SU-DHL-6 (cell line): Measurements from ENCODE around the gene NIN.

Source experiments
- EZH2phosphoT487 ChIP-seq: fragments of 200-600 bp; sonication (generic), shearing (Covaris generic); conservative IDR thresholded peaks from 2 replicates; pipeline ENCODE4 v1.6.1; 2018; ENCODE audit warnings: mild to moderate bottlenecking, antibody characterized with exemption, low read length, moderate library complexity, mixed read lengths
- TF ChIP-seq, protein P1 (sequence below): fragments of 200-600 bp; sonication (generic); IDR thresholded peaks from one replicate; pipeline ENCODE4 v1.5.1; 2017; ENCODE audit warnings: antibody characterized with exemption, mild to moderate bottlenecking, low read length, moderate library complexity; ENCODE audit not compliant: insufficient read depth, poor library complexity, severe bottlenecking

DNA sequence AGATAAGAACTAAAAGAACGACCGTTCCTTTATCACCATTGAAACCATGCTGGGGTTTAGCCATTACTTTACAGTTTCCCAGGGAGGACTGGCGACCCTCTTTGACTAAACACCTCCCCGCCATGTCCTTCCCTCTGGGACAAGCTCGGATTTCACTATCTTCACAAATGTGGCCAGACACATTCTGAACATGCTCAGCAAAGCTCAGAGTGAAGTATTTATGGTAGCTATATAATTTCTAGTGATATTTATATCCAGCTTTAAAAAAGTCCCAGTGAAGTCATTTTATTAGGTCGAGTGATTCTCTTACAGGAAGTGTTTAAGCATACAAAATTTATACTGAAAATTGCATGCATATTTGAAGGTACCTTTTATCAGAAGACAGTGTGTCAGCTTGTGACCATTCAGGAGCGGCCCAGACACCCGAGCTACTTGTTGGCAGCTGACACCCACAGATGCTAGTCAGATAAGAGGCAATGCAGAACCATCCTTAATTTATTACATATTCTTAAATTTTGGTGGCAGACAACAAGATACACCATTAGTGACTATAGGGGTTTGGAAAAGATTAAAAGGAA, 36.8 kb downstream of the NIN start:
- TF ChIP-seq, protein P1, sequence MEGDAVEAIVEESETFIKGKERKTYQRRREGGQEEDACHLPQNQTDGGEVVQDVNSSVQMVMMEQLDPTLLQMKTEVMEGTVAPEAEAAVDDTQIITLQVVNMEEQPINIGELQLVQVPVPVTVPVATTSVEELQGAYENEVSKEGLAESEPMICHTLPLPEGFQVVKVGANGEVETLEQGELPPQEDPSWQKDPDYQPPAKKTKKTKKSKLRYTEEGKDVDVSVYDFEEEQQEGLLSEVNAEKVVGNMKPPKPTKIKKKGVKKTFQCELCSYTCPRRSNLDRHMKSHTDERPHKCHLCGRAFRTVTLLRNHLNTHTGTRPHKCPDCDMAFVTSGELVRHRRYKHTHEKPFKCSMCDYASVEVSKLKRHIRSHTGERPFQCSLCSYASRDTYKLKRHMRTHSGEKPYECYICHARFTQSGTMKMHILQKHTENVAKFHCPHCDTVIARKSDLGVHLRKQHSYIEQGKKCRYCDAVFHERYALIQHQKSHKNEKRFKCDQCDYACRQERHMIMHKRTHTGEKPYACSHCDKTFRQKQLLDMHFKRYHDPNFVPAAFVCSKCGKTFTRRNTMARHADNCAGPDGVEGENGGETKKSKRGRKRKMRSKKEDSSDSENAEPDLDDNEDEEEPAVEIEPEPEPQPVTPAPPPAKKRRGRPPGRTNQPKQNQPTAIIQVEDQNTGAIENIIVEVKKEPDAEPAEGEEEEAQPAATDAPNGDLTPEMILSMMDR, result no peak
- no peak for TF ChIP-seq EZH2phosphoT487
